Smooth muscle cell (in vitro differentiated cells): ENCODE measurements around the gene TIMP3. TPM values are rescaled to one million over a fixed set of nuclear protein-coding genes. Genes with fewer than 3 reads are reported as not detected.
A peak's percentile ranks its signal among the peaks of the same experiment; 100 is the strongest.

Source experiments
- DNase-seq: peaks from one replicate; lab custom pipeline; 2025; ENCODE audit not compliant: unreplicated experiment; lab: John Stamatoyannopoulos, UW
- H2AFZ ChIP-seq: fragments of 200-600 bp; sonication (generic); 2 replicates; pipeline ENCODE4 v1.6.0; 2016; ENCODE audit warnings: antibody characterized with exemption, low read depth, mild to moderate bottlenecking
- H3F3A ChIP-seq: fragments of 200-600 bp; sonication (generic); 2 replicates; pipeline ENCODE4 v1.6.0; 2017; ENCODE audit warnings: antibody characterized with exemption, low read depth
- H3K27ac ChIP-seq: fragments of 200-600 bp; sonication (generic); 2 replicates; pipeline ENCODE4 v1.5.1; 2016; ENCODE audit warnings: low read depth, mild to moderate bottlenecking
- H3K27me3 ChIP-seq: fragments of 200-600 bp; sonication (generic); 2 replicates; pipeline ENCODE4 v1.6.1; 2016; ENCODE audit warnings: low read depth, mild to moderate bottlenecking
- H3K36me3 ChIP-seq: fragments of 200-600 bp; sonication (generic); 2 replicates; pipeline ENCODE4 v1.5.1; 2016; ENCODE audit warnings: low read depth
- H3K4me1 ChIP-seq: fragments of 200-600 bp; sonication (generic); 2 replicates; pipeline ENCODE4 v1.5.1; 2016; ENCODE audit warnings: low read depth
- H3K4me2 ChIP-seq: fragments of 200-600 bp; sonication (generic); 2 replicates; pipeline ENCODE4 v1.6.0; 2016; ENCODE audit warnings: mild to moderate bottlenecking
- H3K4me3 ChIP-seq: fragments of 200-600 bp; sonication (generic); 2 replicates; pipeline ENCODE4 v1.5.1; 2016; ENCODE audit warnings: mild to moderate bottlenecking
- H3K79me2 ChIP-seq: fragments of 200-600 bp; sonication (generic); 2 replicates; pipeline ENCODE4 v1.6.0; 2016; ENCODE audit warnings: low read depth, mild to moderate bottlenecking
- H3K9ac ChIP-seq: fragments of 200-600 bp; sonication (generic); 2 replicates; pipeline ENCODE4 v1.6.0; 2016; ENCODE audit warnings: low read depth
- H3K9me3 ChIP-seq: fragments of 200-600 bp; sonication (generic); replicated peaks from 2 replicates; pipeline ENCODE4 v1.5.1; 2016; ENCODE audit warnings: low read depth
- H4K20me1 ChIP-seq: fragments of 200-600 bp; sonication (generic); 2 replicates; pipeline ENCODE4 v1.6.0; 2016; ENCODE audit warnings: low read depth
- WGBS: methylation state at CpG from one replicate; pipeline ENCODE4 v1.1.7; 2016; ENCODE audit warnings: low lambda C conversion rate; 5-methylcytosine and 5-hydroxymethylcytosine counted together
- polyA plus RNA-seq: library from polyadenylated mRNA; unstranded; fragments of >200 nt; fragmentation: Nextera tagmentation; extraction: Ambion mirVana; gene quantifications from 2 replicates; pipeline ENCODE4 v1.2.1, GENCODE V29; 2016
- total RNA-seq: library from RNA; depleted of rRNA; stranded (reverse); fragments of >200 nt; gene quantifications from 2 replicates; pipeline ENCODE4 v1.2.3, GENCODE V29; 2014
- TF ChIP-seq, protein P1 (sequence below): fragments of 200-600 bp; sonication (generic); IDR thresholded peaks from 2 replicates; pipeline ENCODE4 v1.5.1; 2017; ENCODE audit warnings: borderline replicate concordance, mild to moderate bottlenecking, antibody characterized with exemption; ENCODE audit not compliant: insufficient read depth, poor library complexity, severe bottlenecking

TIMP3 gene
- total and polyA plus RNA-seq, 2 experiments from 2014 or later, result 3,210 to 3,942 TPM

DNA sequence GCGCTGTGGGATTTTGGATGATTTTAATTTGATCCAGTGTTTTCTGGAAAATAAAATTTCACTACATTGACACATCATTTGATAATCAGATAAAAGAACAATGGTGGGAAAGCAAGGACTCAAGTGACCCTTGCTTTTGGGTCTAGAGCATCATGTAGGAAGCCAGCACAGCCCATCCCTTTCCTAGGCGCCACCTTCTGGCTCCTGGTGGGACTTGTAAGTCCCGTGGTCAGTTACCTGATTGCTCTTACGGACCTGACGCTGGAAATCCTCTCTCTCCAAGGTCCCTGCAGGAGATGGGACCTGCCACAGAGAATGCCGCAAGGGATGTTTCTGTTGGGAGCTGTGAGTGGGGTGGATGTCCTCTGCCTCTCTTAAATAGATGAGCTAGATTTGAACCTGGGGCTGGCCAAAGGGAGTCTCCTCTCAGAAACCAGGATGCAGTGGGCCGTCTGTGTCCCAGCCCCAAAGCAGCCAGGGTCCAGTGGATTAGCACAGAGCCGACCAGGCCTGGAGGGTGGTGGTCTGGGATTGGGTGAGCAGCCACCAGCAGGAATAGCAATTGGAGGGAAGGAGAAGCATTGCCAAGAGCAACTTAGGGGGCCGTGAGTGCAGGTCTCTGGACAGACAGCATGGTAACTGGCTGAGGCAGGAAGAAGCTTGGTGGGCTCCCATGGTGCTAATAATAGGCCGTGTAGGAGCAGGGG, 21.7 kb downstream of the TIMP3 start:
- no peaks in the 10 kb centered on the region for H3K9me3 ChIP-seq
- no peak overlapping the region for H3K9ac ChIP-seq
- H3K27ac ChIP-seq, result peak overlapping the region; percentile 76
- DNase-seq, result no peak
- H3K4me3 ChIP-seq, result no peak overlapping the region
- no peaks in the 10 kb centered on the region for H3K27me3 ChIP-seq
- H2AFZ ChIP-seq, result no peak overlapping the region
- H3K79me2 ChIP-seq, result peaks cover 94% of the 10 kb centered on the region
- no peak overlapping the region for H3K4me2 ChIP-seq
- no peaks in the 10 kb centered on the region for H3K4me1 ChIP-seq
- peaks cover 100% of the 10 kb centered on the region for H4K20me1 ChIP-seq
- peaks cover 75% of the 10 kb centered on the region for H3F3A ChIP-seq
- 64% methylated on average over 10 of the region's 10 CpGs for WGBS
- H3K36me3 ChIP-seq, result peaks cover 12% of the 10 kb centered on the region
- TF ChIP-seq, protein P1, sequence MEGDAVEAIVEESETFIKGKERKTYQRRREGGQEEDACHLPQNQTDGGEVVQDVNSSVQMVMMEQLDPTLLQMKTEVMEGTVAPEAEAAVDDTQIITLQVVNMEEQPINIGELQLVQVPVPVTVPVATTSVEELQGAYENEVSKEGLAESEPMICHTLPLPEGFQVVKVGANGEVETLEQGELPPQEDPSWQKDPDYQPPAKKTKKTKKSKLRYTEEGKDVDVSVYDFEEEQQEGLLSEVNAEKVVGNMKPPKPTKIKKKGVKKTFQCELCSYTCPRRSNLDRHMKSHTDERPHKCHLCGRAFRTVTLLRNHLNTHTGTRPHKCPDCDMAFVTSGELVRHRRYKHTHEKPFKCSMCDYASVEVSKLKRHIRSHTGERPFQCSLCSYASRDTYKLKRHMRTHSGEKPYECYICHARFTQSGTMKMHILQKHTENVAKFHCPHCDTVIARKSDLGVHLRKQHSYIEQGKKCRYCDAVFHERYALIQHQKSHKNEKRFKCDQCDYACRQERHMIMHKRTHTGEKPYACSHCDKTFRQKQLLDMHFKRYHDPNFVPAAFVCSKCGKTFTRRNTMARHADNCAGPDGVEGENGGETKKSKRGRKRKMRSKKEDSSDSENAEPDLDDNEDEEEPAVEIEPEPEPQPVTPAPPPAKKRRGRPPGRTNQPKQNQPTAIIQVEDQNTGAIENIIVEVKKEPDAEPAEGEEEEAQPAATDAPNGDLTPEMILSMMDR, result peak; percentile 32

DNA sequence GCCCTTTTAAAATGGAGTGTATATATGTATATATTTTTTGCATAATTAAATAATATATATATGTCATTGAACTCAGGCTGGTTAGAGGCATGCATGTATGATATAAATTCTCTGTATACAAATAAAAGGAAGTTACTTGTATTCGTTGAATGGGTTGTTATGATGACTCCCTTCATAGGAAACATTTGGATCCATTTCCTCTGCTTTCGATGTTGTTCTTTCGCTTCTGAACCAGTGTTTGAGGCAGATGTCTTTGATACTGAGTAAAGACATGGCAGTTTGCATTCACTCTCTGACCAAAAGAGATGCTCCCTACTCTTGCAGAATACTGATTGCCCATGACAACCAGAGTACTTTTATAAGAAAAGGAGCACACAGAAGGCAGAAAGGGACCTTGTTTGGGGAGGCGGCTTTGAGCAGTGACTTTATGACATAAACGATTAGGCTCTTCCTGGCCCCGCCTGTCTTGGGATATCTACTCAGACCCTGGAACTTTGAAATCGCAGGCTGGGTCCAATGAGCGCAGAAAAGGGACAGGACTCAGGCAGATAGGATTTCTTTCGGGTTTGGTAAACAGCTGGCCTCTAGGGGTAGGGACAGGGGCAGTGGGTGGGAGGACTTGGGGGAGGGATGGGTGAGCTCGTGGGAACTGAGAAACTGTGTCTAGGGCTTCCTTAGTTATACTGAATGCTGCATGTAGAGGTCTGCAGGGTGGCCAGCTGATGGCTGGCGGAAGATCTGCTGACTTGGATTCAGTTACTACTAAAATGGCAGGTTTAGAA, 23.2 kb downstream of the TIMP3 start:
- WGBS, result 73% methylated on average over 11 of the region's 11 CpGs
- peaks cover 12% of the 10 kb centered on the region for H3K36me3 ChIP-seq

DNA sequence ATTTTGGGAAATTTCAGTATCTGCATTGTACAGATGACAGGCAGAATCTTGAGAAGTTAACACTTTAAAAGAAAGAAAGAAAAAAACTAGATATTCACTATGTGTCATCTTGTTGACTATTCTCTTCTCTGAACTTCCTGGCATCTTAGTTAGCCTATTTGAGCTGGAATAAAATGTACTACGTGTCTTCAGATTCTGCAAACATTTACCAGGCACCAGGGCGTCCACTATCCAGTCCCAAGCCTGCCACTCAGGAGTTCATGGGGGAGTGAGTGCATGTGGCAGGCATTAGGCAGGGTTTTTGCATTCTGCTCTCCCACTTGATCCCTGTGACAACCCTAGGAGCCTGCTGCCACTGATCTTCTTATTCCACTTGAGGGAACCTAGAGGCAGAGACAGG, 25.0 kb downstream of the TIMP3 start:
- H3K79me2 ChIP-seq, result peaks cover 93% of the 10 kb centered on the region
- H3F3A ChIP-seq, result peaks cover 68% of the 10 kb centered on the region
- WGBS, result 62% methylated on average over 2 of the region's 2 CpGs
- peaks cover 100% of the 10 kb centered on the region for H4K20me1 ChIP-seq
- no peak for DNase-seq
- peaks cover 9% of the 10 kb centered on the region for H3K36me3 ChIP-seq
- H3K4me2 ChIP-seq, result peak overlapping the region; percentile 4
- no peak overlapping the region for H2AFZ ChIP-seq
- H3K9ac ChIP-seq, result no peak overlapping the region
- H3K9me3 ChIP-seq, result no peaks in the 10 kb centered on the region
- no peak overlapping the region for H3K4me3 ChIP-seq
- H3K4me1 ChIP-seq, result peaks cover 3% of the 10 kb centered on the region
- H3K27ac ChIP-seq, result peak overlapping the region; percentile 84
- no peaks in the 10 kb centered on the region for H3K27me3 ChIP-seq
- TF ChIP-seq, protein P1, result no peak

More for the DNA sequence above, 23.2 kb downstream of the TIMP3 start:
- Histone ChIP-seq H2AFZ (no peak overlapping the region), H3K79me2 (peaks cover 93% of the 10 kb centered on the region), H4K20me1 (peaks cover 100% of the 10 kb centered on the region), H3K4me3 (no peak overlapping the region), H3K9me3 (no peaks in the 10 kb centered on the region), H3K9ac (no peak overlapping the region), H3K27ac (peak overlapping the region; percentile 76), H3F3A (peaks cover 66% of the 10 kb centered on the region), H3K4me1 (no peaks in the 10 kb centered on the region), H3K27me3 (no peaks in the 10 kb centered on the region), H3K4me2 (no peak overlapping the region)
- TF ChIP-seq, protein P1, result no peak
- DNase-seq, result no peak
